HFFc6 (cell line): ENCODE results near the gene RPS27L. TPM values are rescaled to one million over a fixed set of nuclear protein-coding genes. Genes with fewer than 3 reads are reported as not detected.

Experiments
- DNase-seq: peaks from one replicate; pipeline ENCODE4 v3.0.0-alpha.2; 2018
- H3K27ac Mint-ChIP-seq: 2 replicates; pipeline ENCODE4 v1.8.0; 2020; ENCODE audit warnings: mild to moderate bottlenecking, mixed read lengths
- H3K27me3 Mint-ChIP-seq: 2 replicates; pipeline ENCODE4 v1.8.0; 2021; ENCODE audit warnings: mild to moderate bottlenecking, moderate library complexity, mixed read lengths; ENCODE audit not compliant: insufficient read depth
- H3K36me3 Mint-ChIP-seq: 2 replicates; pipeline ENCODE4 v1.8.0; 2021; ENCODE audit warnings: low read depth, mixed read lengths
- H3K4me1 Mint-ChIP-seq: 2 replicates; pipeline ENCODE4 v1.8.0; 2020; ENCODE audit warnings: low read depth, mixed read lengths
- H3K4me3 Mint-ChIP-seq: 2 replicates; pipeline ENCODE4 v1.8.0; 2020; ENCODE audit warnings: mild to moderate bottlenecking, moderate library complexity, mixed read lengths
- H3K9me3 Mint-ChIP-seq: 2 replicates; pipeline ENCODE4 v1.8.0; 2020; ENCODE audit warnings: mild to moderate bottlenecking, mixed read lengths
- total RNA-seq, 6 experiments: library from RNA; stranded (reverse); fragmentation: NEBNext Ultra II Directional; extraction: Animal tissue kit (Norgen Biotek cat#: 25700); gene quantifications; 2 replicates in 1 of 6; 3 replicates in 5 of 6; pipeline ENCODE4 v1.2.3, GENCODE V29; 2021
- TF ChIP-seq, protein P1 (sequence below): fragments of 200-600 bp; sonication (generic); IDR thresholded peaks from 2 replicates; pipeline ENCODE4 v1.5.0; 2021; ENCODE audit warnings: antibody characterized with exemption, mild to moderate bottlenecking

Gene RPS27L
- total RNA-seq, 6 experiments from 2014 or later: 422 to 573 (median 537) TPM

DNA sequence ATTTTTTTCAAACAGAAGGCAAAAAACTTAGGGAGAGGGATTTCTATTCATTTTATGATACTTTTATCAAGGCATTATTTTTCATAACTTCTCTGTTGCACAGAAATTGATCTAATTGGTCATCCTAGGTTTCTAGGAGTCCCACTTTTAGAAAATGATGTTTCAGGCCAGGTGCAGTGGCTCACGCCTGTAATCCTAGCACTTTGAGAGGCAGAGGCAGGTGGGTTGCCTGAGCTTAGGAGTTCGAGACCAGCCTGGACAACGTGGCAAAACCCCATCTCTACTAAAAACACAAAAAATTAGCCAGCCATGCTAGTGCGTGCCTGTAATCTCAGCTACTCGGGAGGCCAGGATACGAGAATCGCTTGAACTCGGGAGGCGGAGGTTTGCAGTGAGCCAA, 32.8 kb downstream of the RPS27L start:
- Mint-ChIP-seq H3K4me3 (no peak overlapping the region), H3K4me1 (peaks cover 31% of the 10 kb centered on the region), H3K27ac (no peak overlapping the region), H3K27me3 (peaks cover 1% of the 10 kb centered on the region; the same call in 1 of the 2 replicates), H3K9me3 (peaks cover 7% of the 10 kb centered on the region), H3K36me3 (peaks cover 52% of the 10 kb centered on the region)
- TF ChIP-seq, protein P1, sequence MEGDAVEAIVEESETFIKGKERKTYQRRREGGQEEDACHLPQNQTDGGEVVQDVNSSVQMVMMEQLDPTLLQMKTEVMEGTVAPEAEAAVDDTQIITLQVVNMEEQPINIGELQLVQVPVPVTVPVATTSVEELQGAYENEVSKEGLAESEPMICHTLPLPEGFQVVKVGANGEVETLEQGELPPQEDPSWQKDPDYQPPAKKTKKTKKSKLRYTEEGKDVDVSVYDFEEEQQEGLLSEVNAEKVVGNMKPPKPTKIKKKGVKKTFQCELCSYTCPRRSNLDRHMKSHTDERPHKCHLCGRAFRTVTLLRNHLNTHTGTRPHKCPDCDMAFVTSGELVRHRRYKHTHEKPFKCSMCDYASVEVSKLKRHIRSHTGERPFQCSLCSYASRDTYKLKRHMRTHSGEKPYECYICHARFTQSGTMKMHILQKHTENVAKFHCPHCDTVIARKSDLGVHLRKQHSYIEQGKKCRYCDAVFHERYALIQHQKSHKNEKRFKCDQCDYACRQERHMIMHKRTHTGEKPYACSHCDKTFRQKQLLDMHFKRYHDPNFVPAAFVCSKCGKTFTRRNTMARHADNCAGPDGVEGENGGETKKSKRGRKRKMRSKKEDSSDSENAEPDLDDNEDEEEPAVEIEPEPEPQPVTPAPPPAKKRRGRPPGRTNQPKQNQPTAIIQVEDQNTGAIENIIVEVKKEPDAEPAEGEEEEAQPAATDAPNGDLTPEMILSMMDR: no peak
- no peak for DNase-seq

DNA sequence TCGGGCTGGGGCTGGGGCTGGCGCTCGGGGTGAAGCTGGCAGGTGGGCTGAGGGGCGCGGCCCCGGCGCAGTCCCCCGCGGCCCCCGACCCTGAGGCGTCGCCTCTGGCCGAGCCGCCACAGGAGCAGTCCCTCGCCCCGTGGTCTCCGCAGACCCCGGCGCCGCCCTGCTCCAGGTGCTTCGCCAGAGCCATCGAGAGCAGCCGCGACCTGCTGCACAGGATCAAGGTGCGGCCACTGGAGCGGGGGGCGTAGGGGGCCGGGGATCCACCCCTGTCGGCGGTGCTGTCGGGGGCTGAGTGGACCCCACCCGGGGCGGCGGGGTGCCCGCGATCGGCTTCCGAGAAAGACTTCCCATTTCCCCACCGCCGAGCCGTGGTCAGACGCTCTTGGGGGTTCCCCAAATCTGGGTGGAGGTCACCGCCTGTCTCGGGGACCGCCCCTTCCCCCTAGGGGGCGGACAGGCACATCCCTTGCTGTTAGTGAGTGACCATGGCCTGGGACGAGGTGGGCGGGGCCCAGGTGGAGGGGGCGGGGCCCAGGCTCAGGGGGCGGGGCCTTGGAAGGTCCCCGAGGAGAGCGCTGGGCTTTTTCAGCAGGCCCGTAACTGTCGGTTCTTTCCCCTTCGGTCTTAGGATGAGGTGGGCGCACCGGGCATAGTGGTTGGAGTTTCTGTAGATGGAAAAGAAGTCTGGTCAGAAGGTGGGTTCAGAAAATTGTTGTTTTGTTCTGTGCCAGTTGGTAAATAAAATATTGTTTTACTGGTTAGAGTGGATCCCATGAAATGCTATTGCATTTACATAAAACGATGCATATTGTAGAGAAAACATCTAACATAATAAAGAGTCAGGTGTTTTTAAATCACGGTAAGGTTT, 35.0 kb downstream of the RPS27L start:
- Mint-ChIP-seq H3K36me3 (peaks cover 46% of the 10 kb centered on the region), H3K27me3 (peaks cover 1% of the 10 kb centered on the region; the same call in 1 of the 2 replicates), H3K4me1 (peaks cover 29% of the 10 kb centered on the region), H3K4me3 (peak overlapping the region; percentile 99), H3K9me3 (peaks cover 12% of the 10 kb centered on the region), H3K27ac (peak overlapping the region; percentile 84)
- peak; percentile 61 for DNase-seq
- TF ChIP-seq, protein P1: peak; percentile 67

GRCh38 chr15:63121382-63122001, 35.8 kb downstream of the RPS27L start, which contains the start of gene LACTB:
Gene LACTB (plus strand): TSS chr15:63121861. CDS start chr15:63121872, 11 bp downstream.
- peaks cover 42% of the 10 kb centered on the region for H3K36me3 Mint-ChIP-seq
- H3K4me1 Mint-ChIP-seq: peaks cover 23% of the 10 kb centered on the region
- peaks cover 12% of the 10 kb centered on the region for H3K9me3 Mint-ChIP-seq
- H3K27me3 Mint-ChIP-seq: peaks cover 1% of the 10 kb centered on the region; the same call in 1 of the 2 replicates
- H3K27ac Mint-ChIP-seq: peak within 1 kb of the TSS; percentile 89
- peak within 1 kb of the TSS; percentile 99 for H3K4me3 Mint-ChIP-seq
- TF ChIP-seq, protein P1: no peak
- peak; percentile 80 for DNase-seq

- no peak overlapping the region for H3K27ac Mint-ChIP-seq
- peaks cover 12% of the 10 kb centered on the region for H3K9me3 Mint-ChIP-seq
- peaks cover 23% of the 10 kb centered on the region for H3K36me3 Mint-ChIP-seq
- DNase-seq: no peak
- H3K4me1 Mint-ChIP-seq: peaks cover 34% of the 10 kb centered on the region
- TF ChIP-seq, protein P1: no peak
- H3K4me3 Mint-ChIP-seq: no peak overlapping the region
- H3K27me3 Mint-ChIP-seq: peaks cover 4% of the 10 kb centered on the region
Measured at GRCh38 chr15:63118854-63119253, 38.4 kb downstream of the RPS27L start.

GRCh38 chr15:63114465-63114864, 42.8 kb downstream of the RPS27L start:
- Mint-ChIP-seq H3K36me3 (peaks cover 18% of the 10 kb centered on the region), H3K27ac (0 out of 2 replicates have a peak overlapping the region, but pooled peaks have one; percentile 16), H3K9me3 (peaks cover 13% of the 10 kb centered on the region), H3K27me3 (peaks cover 3% of the 10 kb centered on the region; the same call in 1 of the 2 replicates), H3K4me1 (peaks cover 61% of the 10 kb centered on the region), H3K4me3 (no peak overlapping the region)
- no peak for DNase-seq
- TF ChIP-seq, protein P1: no peak
